ENCODE results near the gene CYB561D1.

The CYB561D1 gene

DNA sequence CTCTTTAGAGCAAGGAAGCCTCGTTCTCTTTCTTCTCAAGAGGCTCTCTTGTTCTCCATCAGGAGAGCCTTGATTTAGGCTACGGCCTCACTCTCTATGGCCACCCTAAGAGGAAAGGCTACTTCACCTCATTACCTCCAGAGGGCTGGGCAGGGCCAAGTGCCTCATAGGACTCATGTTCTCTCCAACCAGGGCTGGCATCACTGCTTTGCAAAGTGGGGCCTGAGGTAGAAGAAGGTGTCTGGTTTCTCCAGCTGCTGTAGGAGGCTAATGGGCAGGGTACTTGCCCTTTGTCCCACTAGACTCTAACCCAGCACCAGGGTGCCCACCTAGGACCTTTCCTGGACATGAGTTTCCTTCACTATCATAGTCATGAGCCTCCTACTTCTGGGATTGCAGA lies 12.2 kb upstream of the CYB561D1 start:
- no peak for FAIRE-seq
- DNase-seq (ENCODE audit: insufficient read length, low spot score): no peak
- TF ChIP-seq CTCF (IDR thresholded peaks at IDR 0.05; ENCODE audit: insufficient read depth, missing control alignments): no peak

DNA sequence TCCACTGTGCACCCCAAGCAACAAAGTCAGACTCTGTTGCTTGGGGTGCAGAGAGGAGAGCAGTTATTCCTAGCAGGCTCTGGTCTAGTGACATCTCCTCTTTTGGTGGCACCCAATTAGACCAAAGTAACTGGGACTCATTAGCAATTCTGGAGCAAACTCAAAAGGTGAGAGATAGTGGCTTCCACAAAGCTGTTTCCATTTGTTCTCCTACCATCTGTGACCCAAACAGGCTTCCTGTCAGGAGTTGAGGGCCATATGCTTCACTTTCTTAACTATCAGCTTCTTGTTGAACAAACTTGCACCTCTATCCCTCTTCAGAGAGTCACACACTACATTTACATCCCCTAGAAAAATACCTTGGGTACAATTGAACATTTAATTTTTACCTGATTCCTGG lies 11.7 kb upstream of the CYB561D1 start:
- no peak for DNase-seq (ENCODE audit: insufficient read length, low spot score)
- no peak for TF ChIP-seq CTCF (IDR thresholded peaks at IDR 0.05; ENCODE audit: insufficient read depth, missing control alignments)
- FAIRE-seq: no peak

DNA sequence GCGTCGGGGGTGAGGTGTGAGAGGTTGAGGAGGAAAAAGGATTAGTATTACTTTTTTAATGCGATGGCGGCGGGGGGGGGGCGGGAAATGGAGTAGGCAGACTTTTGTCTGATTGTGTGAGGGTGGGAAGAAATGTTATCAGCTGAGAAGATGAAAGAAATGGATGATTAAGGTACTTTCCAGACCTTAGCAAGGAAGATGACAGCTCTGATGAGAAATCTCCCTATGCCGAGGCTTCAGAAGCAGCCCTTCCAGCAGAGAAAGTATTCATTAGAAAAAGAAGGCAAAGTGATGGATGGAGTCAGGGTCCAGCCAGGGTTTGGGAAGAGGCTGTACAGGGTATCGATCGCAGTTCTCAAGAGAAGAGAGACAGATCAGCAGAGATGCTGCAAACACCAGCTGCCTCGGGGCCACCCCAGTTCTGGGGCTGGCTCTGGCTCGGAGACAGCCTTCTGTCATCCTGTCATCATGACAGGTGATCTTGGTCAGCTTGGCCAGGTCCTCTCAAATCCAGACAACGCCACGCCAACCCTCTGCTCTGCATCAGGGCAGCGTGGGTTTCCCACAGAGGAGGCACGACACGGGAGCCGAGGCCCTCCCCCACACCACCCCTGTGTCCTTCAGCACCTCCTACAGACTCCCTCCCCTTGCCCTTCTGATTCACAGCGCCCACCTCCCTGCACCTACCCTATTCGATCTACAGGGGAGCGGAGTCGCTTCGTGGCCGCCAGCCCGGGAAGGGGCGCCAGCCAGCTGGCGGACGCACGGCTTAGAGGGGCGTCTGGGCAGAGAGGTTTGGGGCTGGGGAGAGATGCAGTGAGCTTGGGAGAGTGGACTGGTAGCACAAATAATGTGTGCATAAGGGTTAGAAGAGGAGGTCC lies 10.9 kb upstream of the CYB561D1 start:
- FAIRE-seq (no peak), DNase-seq (ENCODE audit: insufficient read length, low spot score) (peak; percentile 47)
- TF ChIP-seq CTCF (IDR thresholded peaks at IDR 0.05; ENCODE audit: insufficient read depth, missing control alignments): no peak

- peak; percentile 98 for DNase-seq (ENCODE audit: insufficient read length, low spot score)
- no peak for TF ChIP-seq CTCF (IDR thresholded peaks at IDR 0.05; ENCODE audit: insufficient read depth, missing control alignments)
- no peak for FAIRE-seq
These were observed 10.0 kb upstream of the CYB561D1 start, which contains the start of gene ATXN7L2 for GRCh38 chr1:109483672-109484518. Gene ATXN7L2 (plus strand): TSS chr1:109483905. CDS start chr1:109483954, 49 bp downstream.

GRCh38 chr1:109484519-109484975 lies 9.3 kb upstream of the CYB561D1 start:
- no peak for TF ChIP-seq CTCF (IDR thresholded peaks at IDR 0.05; ENCODE audit: insufficient read depth, missing control alignments)
- FAIRE-seq (no peak), DNase-seq (ENCODE audit: insufficient read length, low spot score) (no peak)

DNA sequence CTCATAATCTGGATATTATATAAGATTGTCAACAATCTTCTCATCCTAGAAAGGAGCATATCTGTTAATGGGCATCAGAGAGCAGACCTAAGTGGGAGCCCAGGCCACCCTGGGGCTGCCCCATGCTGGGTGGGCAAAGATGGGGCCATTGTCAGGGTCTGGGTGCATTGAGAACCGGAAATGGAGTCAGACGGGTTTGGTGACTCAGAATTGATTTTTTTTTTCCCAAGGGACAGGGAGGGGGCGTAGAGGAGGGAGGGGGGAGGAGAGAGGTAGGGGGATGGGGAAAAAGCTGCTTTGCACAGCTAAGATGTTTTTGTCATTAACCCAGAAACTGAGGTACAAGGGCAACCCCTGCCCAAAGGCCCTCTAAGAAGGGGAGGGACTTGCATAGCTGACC lies 8.9 kb upstream of the CYB561D1 start:
- no peak for TF ChIP-seq CTCF (IDR thresholded peaks at IDR 0.05; ENCODE audit: insufficient read depth, missing control alignments)
- DNase-seq (ENCODE audit: insufficient read length, low spot score) (no peak), FAIRE-seq (no peak)

Measured in D721Med (cell line).